PFSK-1 (cell line): Measurements from ENCODE around the gene PIGZ.

Experiments used
- FOXP2 ChIP-seq: optimal IDR thresholded peaks from 2 replicates; pipeline ENCODE3; 2011; ENCODE audit warnings: borderline replicate concordance, control low read depth, inconsistent platforms; ENCODE audit not compliant: insufficient read depth; ENCODE audit errors: extremely low read length, extremely low read depth
- POLR2AphosphoS5 ChIP-seq: IDR thresholded peaks from 2 replicates; pipeline ENCODE4 v1.6.1; 2012; ENCODE audit warnings: low read depth, mild to moderate bottlenecking, control low read depth, low read length, moderate library complexity
- SIN3A ChIP-seq: IDR thresholded peaks from 2 replicates; pipeline ENCODE4 v1.6.1; 2012; ENCODE audit warnings: mild to moderate bottlenecking, low read length, moderate library complexity, borderline replicate concordance; ENCODE audit not compliant: insufficient read depth
- TAF1 ChIP-seq: IDR thresholded peaks from 2 replicates; pipeline ENCODE4 v1.6.1; 2012; ENCODE audit warnings: low read length, control low read depth, borderline replicate concordance; ENCODE audit not compliant: insufficient read depth
- TF ChIP-seq, protein P1 (sequence below), 2 experiments: IDR thresholded peaks; 2 replicates each; pipeline versions ENCODE4 v1.6.1 to v1.8.0; 2011 to 2012; ENCODE audit warnings: low read depth in 2 of 2, low read length in 2 of 2, control low read depth in 1 of 2, inconsistent platforms in 1 of 2, mild to moderate bottlenecking in 1 of 2, moderate library complexity in 1 of 2; ENCODE audit not compliant: insufficient read depth in 1 of 2

PIGZ gene

GRCh38 chr3:196962930-196963630, 5.6 kb downstream of the PIGZ start:
- no peak for TF ChIP-seq TAF1
- TF ChIP-seq FOXP2, result no peak
- TF ChIP-seq, protein P1, sequence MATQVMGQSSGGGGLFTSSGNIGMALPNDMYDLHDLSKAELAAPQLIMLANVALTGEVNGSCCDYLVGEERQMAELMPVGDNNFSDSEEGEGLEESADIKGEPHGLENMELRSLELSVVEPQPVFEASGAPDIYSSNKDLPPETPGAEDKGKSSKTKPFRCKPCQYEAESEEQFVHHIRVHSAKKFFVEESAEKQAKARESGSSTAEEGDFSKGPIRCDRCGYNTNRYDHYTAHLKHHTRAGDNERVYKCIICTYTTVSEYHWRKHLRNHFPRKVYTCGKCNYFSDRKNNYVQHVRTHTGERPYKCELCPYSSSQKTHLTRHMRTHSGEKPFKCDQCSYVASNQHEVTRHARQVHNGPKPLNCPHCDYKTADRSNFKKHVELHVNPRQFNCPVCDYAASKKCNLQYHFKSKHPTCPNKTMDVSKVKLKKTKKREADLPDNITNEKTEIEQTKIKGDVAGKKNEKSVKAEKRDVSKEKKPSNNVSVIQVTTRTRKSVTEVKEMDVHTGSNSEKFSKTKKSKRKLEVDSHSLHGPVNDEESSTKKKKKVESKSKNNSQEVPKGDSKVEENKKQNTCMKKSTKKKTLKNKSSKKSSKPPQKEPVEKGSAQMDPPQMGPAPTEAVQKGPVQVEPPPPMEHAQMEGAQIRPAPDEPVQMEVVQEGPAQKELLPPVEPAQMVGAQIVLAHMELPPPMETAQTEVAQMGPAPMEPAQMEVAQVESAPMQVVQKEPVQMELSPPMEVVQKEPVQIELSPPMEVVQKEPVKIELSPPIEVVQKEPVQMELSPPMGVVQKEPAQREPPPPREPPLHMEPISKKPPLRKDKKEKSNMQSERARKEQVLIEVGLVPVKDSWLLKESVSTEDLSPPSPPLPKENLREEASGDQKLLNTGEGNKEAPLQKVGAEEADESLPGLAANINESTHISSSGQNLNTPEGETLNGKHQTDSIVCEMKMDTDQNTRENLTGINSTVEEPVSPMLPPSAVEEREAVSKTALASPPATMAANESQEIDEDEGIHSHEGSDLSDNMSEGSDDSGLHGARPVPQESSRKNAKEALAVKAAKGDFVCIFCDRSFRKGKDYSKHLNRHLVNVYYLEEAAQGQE (IDR thresholded peaks at IDR 0.05; ENCODE audit: insufficient read depth in 1 of 2, low read depth in 2 of 2, low read length in 2 of 2), result no peak
- no peak for TF ChIP-seq POLR2AphosphoS5
- no peak for TF ChIP-seq SIN3A

DNA sequence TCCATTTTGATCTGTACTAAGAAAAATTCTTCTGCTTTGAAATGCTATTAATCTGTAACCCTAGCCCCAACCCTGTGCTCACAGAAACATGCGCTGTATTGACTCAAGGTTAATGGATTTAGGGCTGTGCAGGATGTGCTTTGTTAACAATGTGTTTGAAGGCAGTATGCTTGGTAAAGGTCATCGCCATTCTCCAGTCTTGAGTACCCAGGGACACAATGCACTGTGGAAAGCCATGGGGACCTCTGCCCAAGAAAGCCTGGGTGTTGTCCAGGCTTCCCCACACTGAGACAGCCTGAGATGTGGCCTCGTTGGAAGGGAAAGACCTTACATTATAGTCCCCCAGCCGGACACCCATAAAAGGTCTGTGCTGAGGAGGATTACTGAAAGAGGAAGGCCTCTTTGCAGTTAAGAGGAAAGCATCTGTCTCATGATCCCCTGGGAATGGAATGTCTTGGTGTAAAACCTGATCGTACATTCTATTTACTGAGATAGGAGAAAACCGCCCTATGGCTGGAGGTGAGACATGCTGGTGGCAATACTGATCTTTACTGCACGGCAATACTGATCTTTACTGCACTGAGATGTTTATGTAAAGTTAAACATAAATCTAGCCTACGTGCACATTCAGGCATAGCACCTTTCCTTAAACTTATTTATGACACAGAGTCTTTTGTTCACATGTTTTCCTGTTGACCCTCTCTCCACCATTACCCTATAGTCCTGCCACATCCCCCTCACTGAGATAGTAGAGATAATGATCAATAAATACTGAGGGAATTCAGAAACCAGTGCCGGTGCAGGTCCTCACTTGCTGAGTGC, 6.3 kb downstream of the PIGZ start:
- TF ChIP-seq, protein P1 (IDR thresholded peaks at IDR 0.05; ENCODE audit: insufficient read depth in 1 of 2, low read depth in 2 of 2, low read length in 2 of 2), result no peak

GRCh38 chr3:196954832-196955231, 13.8 kb downstream of the PIGZ start:
- TF ChIP-seq, protein P1 (IDR thresholded peaks at IDR 0.05; ENCODE audit: insufficient read depth in 1 of 2, low read depth in 2 of 2, low read length in 2 of 2), result no peak
- TF ChIP-seq FOXP2 (no peak), TAF1 (no peak), SIN3A (no peak), POLR2AphosphoS5 (no peak)

DNA sequence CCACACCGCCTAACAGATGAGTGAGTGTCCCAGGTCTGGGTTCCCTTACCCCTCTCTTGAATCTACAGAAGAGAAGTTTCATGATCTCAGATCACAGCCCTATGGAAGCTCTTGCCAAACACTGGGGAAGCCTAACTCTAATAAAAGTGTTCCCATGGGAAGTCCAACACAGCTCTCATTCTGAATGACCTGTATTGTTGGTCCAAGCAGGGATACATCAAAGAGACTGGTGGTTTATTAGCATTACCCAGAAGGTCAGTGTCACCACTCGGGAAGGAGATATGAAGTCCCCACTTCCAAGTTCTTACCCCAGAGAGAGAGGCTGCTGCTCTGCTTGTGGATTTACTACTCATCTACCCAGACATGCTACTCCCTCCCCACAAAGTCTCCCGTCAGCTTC, 17.3 kb downstream of the PIGZ start:
- TF ChIP-seq TAF1 (no peak), SIN3A (no peak), POLR2AphosphoS5 (no peak), FOXP2 (no peak)
- TF ChIP-seq, protein P1 (IDR thresholded peaks at IDR 0.05; ENCODE audit: insufficient read depth in 1 of 2, low read depth in 2 of 2, low read length in 2 of 2), result no peak

DNA sequence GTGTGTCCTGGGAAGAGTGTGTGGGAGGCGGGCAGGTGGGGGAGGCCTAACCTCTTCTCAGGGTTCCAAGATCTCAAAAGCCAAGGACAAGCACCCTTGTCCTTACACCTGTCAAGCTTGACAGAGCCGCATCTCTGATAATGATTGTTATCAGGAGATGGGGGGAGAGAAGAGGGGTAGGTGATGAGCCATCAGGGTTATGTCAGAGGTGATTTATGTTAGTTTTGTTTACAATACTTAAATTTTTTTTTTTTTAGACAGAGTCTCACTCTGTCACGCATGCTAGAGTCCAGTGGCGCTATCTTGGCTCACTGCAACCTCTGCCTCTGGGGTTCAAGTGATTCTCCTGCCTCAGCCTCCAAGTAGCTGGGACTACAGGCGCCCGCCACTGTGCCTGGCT, 18.9 kb downstream of the PIGZ start:
- TF ChIP-seq TAF1 (no peak), FOXP2 (no peak), POLR2AphosphoS5 (no peak), SIN3A (no peak)
- TF ChIP-seq, protein P1 (IDR thresholded peaks at IDR 0.05; ENCODE audit: insufficient read depth in 1 of 2, low read depth in 2 of 2, low read length in 2 of 2), result no peak
